ENCODE results near the gene GPR179.
"Not testable (repeated sequence)": the region's sequence is repeated elsewhere in the genome, so short reads cannot be mapped to it uniquely, and the experiment has no call there.

The GPR179 gene

GRCh38 chr17:38322897-38323296 is 20.9 kb downstream of the GPR179 start:
- DNase-seq (ENCODE audit: insufficient read length, low spot score) (no peak), FAIRE-seq (no peak)
- TF ChIP-seq CTCF (IDR thresholded peaks at IDR 0.05; ENCODE audit: insufficient read depth, missing control alignments), result no peak

- DNase-seq (ENCODE audit: insufficient read length, low spot score) (peak; percentile 64), FAIRE-seq (no peak)
- TF ChIP-seq CTCF (IDR thresholded peaks at IDR 0.05; ENCODE audit: insufficient read depth, missing control alignments), result peak; percentile 71
These were observed 21.5 kb downstream of the GPR179 start for GRCh38 chr17:38322156-38322779.

- no peak for TF ChIP-seq CTCF (IDR thresholded peaks at IDR 0.05; ENCODE audit: insufficient read depth, missing control alignments)
- no peak for FAIRE-seq
- no peak for DNase-seq (ENCODE audit: insufficient read length, low spot score)
These were observed 23.3 kb downstream of the GPR179 start for GRCh38 chr17:38320482-38320881.

GRCh38 chr17:38317081-38317480 is 26.7 kb downstream of the GPR179 start:
- DNase-seq (ENCODE audit: insufficient read length, low spot score) (no peak), FAIRE-seq (no peak)
- no peak for TF ChIP-seq CTCF (IDR thresholded peaks at IDR 0.05; ENCODE audit: insufficient read depth, missing control alignments)

- no peak for FAIRE-seq
- TF ChIP-seq CTCF (IDR thresholded peaks at IDR 0.05; ENCODE audit: insufficient read depth, missing control alignments), result no peak
- DNase-seq (ENCODE audit: insufficient read length, low spot score), result no peak
These were observed 28.3 kb downstream of the GPR179 start for GRCh38 chr17:38315497-38315896.

GRCh38 chr17:38296834-38297517 is 46.8 kb downstream of the GPR179 start, which contains the start of gene MRPL45:
Gene MRPL45, plus strand, starts transcription at chr17:38297168. Its CDS starts 16 bp downstream, at chr17:38297184.
- FAIRE-seq, result not testable (repeated sequence)
- DNase-seq (ENCODE audit: insufficient read length, low spot score), result peak; percentile 70

GRCh38 chr17:38295602-38296365 is 48.0 kb downstream of the GPR179 start:
- DNase-seq (ENCODE audit: insufficient read length, low spot score); FAIRE-seq: not testable (repeated sequence)

GRCh38 chr17:38289760-38290159 is 54.0 kb downstream of the GPR179 start:
- DNase-seq (ENCODE audit: insufficient read length, low spot score); FAIRE-seq: not testable (repeated sequence)

All from D721Med (cell line).